ENCODE data around the gene NCOA6. TPM values are rescaled to one million over a fixed set of nuclear protein-coding genes. Genes with fewer than 3 reads are reported as not detected.
A peak's percentile ranks its signal among the peaks of the same experiment; 100 is the strongest.

The NCOA6 gene
- total RNA-seq, 4 donors from 2014 or later, result 20.9 to 37.6 (median 29.9) TPM

DNA sequence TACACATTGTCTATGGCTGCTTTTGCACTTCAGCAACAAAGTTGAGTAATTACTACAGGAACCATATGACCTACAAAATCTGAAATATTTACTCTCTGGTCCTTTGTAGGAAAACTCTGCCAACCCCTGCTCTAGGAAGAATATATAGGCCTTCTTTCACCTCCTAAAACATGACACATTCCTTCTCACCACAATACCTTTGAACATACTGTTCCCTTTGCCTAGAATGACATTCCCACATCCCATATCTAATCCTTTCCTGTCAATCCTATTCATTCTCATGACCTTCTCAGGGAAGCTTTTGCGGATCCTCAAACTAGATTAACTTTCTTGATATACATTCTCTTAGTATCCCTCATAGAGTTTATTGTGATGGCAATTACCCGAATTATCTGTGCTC, 18.0 kb upstream of the NCOA6 start:
- WGBS, 2 donors, result 95 to 97% methylated on average over 2 of the region's 2 CpGs
- DNase-seq (ENCODE audit: low spot score in 2 of 2), result no peak
- intact Hi-C loops (cut with DNase I; ENCODE audit: low total_unique reads), result no loop called here
- TF ChIP-seq, protein P1, sequence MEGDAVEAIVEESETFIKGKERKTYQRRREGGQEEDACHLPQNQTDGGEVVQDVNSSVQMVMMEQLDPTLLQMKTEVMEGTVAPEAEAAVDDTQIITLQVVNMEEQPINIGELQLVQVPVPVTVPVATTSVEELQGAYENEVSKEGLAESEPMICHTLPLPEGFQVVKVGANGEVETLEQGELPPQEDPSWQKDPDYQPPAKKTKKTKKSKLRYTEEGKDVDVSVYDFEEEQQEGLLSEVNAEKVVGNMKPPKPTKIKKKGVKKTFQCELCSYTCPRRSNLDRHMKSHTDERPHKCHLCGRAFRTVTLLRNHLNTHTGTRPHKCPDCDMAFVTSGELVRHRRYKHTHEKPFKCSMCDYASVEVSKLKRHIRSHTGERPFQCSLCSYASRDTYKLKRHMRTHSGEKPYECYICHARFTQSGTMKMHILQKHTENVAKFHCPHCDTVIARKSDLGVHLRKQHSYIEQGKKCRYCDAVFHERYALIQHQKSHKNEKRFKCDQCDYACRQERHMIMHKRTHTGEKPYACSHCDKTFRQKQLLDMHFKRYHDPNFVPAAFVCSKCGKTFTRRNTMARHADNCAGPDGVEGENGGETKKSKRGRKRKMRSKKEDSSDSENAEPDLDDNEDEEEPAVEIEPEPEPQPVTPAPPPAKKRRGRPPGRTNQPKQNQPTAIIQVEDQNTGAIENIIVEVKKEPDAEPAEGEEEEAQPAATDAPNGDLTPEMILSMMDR (IDR thresholded peaks at IDR 0.05), result no peak
- TF ChIP-seq POLR2A (IDR thresholded peaks at IDR 0.05), result no peak
- H3K4me3 ChIP-seq (ENCODE audit: low read depth, poor library complexity, severe bottlenecking), result no peak overlapping the region

DNA sequence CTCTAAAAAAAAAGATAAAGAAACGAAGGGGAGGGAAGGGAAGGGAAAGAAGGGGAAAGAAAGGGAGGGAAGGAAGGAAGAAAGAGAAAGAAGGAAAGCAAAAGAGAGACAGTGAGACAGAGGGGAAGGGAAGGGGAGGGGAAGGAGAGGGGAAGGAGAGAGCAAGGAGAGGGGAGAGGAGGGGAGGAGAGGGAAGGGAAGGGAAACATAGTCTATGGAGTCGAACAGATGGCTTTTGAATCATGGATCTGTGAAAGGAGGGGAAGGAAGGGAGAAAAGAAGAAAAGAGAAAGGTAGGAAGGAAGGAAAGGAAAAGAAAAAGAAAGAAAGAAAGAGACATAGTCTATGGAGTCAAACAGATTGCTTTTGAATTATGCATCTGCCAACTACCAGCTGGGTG, 16.7 kb upstream of the NCOA6 start:
- intact Hi-C loops (cut with DNase I; ENCODE audit: low total_unique reads), result no loop called here

DNA sequence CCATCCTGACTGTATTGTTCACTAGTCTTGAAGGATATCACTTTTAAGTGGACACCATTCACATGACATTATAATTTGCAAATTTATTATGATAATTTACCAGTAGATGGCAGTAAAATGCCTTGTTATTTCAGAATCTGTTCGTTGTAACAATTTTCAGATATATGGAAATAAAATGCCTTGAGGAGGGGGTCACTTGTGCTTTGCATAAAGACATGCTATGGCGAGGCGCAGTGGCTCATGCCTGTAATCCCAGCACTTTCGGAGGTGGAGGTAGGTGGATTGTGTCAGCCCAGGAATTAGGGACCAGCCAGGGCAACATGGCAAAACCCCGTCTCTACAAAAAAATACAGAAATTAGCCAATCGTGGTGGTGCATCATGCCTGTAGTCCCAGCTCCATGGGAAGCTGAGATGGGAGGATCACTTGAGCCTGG, 9.0 kb upstream of the NCOA6 start:
- no peak overlapping the region for H3K4me3 ChIP-seq (ENCODE audit: low read depth, poor library complexity, severe bottlenecking)
- no peak for DNase-seq (ENCODE audit: low spot score in 2 of 2)
- intact Hi-C loops (cut with DNase I; ENCODE audit: low total_unique reads), result no loop called here
- TF ChIP-seq, protein P1 (IDR thresholded peaks at IDR 0.05), result no peak
- TF ChIP-seq POLR2A (IDR thresholded peaks at IDR 0.05), result no peak
- 15% methylated on average over 6 of the region's 6 CpGs for WGBS, 2 donors

More for the DNA sequence above, 16.7 kb upstream of the NCOA6 start:
- H3K4me3 ChIP-seq (ENCODE audit: low read depth, poor library complexity, severe bottlenecking), result no peak overlapping the region
- no peak for DNase-seq (ENCODE audit: low spot score in 2 of 2)
- WGBS, 2 donors, result 59 to 73% methylated on average over 2 of the region's 2 CpGs
- TF ChIP-seq POLR2A (IDR thresholded peaks at IDR 0.05), result no peak
- TF ChIP-seq, protein P1 (IDR thresholded peaks at IDR 0.05), result no peak

DNA sequence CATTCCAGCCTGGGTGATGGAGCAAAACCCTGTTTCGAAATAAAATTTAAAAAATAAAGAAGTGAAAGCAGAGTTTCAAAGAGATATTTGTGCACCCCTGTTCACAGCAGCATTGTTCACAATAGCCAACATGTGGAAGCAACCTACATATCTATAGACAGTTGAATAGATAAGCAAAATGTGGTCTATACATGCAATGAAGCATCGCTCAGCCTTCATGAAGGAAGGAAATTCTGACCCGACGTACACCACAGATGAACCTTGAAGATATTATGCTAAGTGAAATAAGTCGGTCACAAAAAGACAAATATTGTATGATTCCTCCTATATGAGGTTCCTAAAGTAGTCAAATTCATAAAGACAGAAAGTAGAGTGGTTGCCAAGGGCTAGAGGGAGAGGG, 6.5 kb upstream of the NCOA6 start:
- WGBS, 2 donors, result 72 to 75% methylated on average over 5 of the region's 5 CpGs
- intact Hi-C loops (cut with DNase I; ENCODE audit: low total_unique reads), result no loop called here
- DNase-seq (ENCODE audit: low spot score in 2 of 2), result no peak
- H3K4me3 ChIP-seq (ENCODE audit: low read depth, poor library complexity, severe bottlenecking), result no peak overlapping the region
- TF ChIP-seq, protein P1 (IDR thresholded peaks at IDR 0.05), result no peak
- TF ChIP-seq POLR2A (IDR thresholded peaks at IDR 0.05), result no peak

DNA sequence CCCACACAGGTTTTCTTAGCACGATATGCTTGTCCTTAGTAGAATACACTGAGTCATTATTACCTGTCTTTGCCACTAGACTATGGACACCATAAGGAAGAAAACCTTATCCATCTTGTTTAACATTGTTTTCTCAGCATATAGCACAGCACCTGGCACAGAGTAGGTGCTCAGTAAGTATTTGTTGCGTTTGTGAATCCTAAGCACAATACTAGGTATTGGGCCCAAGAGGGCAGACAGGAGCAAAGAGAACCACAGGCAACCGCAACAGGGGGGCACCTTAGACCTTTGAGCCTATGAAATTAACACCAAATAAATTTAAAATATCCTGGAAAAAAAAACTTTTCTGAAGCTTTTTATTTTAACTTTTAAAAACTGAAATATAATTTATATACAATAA, 3.7 kb upstream of the NCOA6 start:
- no peak for TF ChIP-seq POLR2A (IDR thresholded peaks at IDR 0.05)
- TF ChIP-seq, protein P1 (IDR thresholded peaks at IDR 0.05), result no peak
- WGBS, 2 donors, result 81 to 83% methylated on average over 3 of the region's 3 CpGs
- DNase-seq (ENCODE audit: low spot score in 2 of 2), result no peak
- intact Hi-C loops (cut with DNase I; ENCODE audit: low total_unique reads), result no loop called here
- H3K4me3 ChIP-seq (ENCODE audit: low read depth, poor library complexity, severe bottlenecking), result no peak overlapping the region

DNA sequence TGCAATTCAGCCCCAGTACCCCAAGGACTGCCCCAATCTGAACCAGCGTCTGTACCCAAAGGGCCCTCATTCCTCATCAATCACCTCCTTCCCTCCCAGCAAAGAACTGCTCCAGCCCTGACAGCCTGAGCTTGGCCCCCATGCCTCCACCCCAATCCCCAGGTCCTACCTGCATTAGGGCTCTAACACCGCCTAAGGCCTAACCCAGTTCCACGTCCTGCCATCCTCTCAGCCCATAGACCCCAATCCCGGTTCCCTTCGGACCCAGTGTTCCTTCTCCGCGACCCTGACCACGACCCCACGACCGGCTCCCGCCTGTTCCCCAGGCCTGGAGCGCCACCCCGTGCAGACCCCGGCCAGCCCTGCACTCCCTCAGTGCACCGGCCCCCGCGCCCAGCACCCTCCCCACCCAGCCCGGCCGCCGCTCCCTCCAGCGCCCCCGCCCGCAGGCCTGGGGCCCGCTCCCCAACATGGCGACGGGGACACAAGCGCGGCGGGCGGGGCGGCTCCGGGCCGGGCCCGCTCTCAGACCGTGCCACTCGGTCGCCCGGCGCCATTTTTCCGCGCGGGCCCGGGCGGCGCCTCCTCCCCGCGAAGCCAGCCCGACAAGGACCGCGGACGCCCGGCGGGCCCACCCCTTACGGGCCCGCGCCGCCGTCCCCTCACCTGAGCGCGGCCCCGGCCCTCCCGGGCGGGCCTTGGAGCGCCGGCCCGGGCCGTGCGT, 483 bp downstream of the NCOA6 start:
- 0% methylated on average over 35 to 39 of the region's 68 CpGs for WGBS, 2 donors
- TF ChIP-seq, protein P1 (IDR thresholded peaks at IDR 0.05), result no peak
- no peak for TF ChIP-seq POLR2A (IDR thresholded peaks at IDR 0.05)
- intact Hi-C loops (cut with DNase I; ENCODE audit: low total_unique reads), result no loop called here
- peak overlapping the region; percentile 83 for H3K4me3 ChIP-seq (ENCODE audit: low read depth, poor library complexity, severe bottlenecking)
- DNase-seq (ENCODE audit: low spot score in 2 of 2), result peak; percentile 20 to 89
